HG03175 (cell line): ENCODE measurements around the gene APBB1IP.
"Not testable (repeated sequence)": the region's sequence is repeated elsewhere in the genome, so short reads cannot be mapped to it uniquely, and the experiment has no call there.

Experiments used
- ATAC-seq: cut with Tn5 transposase; IDR thresholded peaks from one replicate; pipeline ENCODE4 v1.9.1; 2021; ENCODE audit warnings: mild to moderate bottlenecking, moderate library complexity; ENCODE audit not compliant: unreplicated experiment

The APBB1IP gene

GRCh38 chr10:26554246-26554645, 116.1 kb downstream of the APBB1IP start:
- no peak for ATAC-seq

- ATAC-seq = no peak
Measured at GRCh38 chr10:26555719-26556368, 117.7 kb downstream of the APBB1IP start.

- no peak for ATAC-seq
Measured at GRCh38 chr10:26556748-26557640, 118.9 kb downstream of the APBB1IP start.

GRCh38 chr10:26557641-26558014, 119.5 kb downstream of the APBB1IP start:
- no peak for ATAC-seq

GRCh38 chr10:26566525-26567350, 128.6 kb downstream of the APBB1IP start:
- no peak for ATAC-seq

GRCh38 chr10:26567351-26567721, 129.2 kb downstream of the APBB1IP start:
- no peak for ATAC-seq

- no peak for ATAC-seq
Measured at GRCh38 chr10:26571655-26572054, 133.5 kb downstream of the APBB1IP start.

- ATAC-seq = no peak
Measured at GRCh38 chr10:26573674-26574073, 135.5 kb downstream of the APBB1IP start.

- peak; percentile 85 for ATAC-seq
Measured at GRCh38 chr10:26574783-26575182, 136.6 kb downstream of the APBB1IP start.

- ATAC-seq = not testable (repeated sequence)
Measured at GRCh38 chr10:26578371-26578770, 140.2 kb downstream of the APBB1IP start.

- ATAC-seq = no peak
Measured at GRCh38 chr10:26579256-26580063, 141.3 kb downstream of the APBB1IP start.

- ATAC-seq = no peak
Measured at GRCh38 chr10:26586211-26586610, 148.1 kb downstream of the APBB1IP start.

- ATAC-seq = no peak
Measured at GRCh38 chr10:26588611-26589010, 150.5 kb downstream of the APBB1IP start.

- ATAC-seq = not testable (repeated sequence)
Measured at GRCh38 chr10:26589813-26590212, 151.7 kb downstream of the APBB1IP start.

GRCh38 chr10:26593896-26594295, 155.8 kb downstream of the APBB1IP start:
- no peak for ATAC-seq

GRCh38 chr10:26603283-26603682, 165.1 kb downstream of the APBB1IP start:
- not testable (repeated sequence) for ATAC-seq

- not testable (repeated sequence) for ATAC-seq
Measured at GRCh38 chr10:26604320-26605093, 166.4 kb downstream of the APBB1IP start.

- ATAC-seq = not testable (repeated sequence)
Measured at GRCh38 chr10:26606389-26606877, 168.3 kb downstream of the APBB1IP start.

- ATAC-seq = no peak
Measured at GRCh38 chr10:26612151-26612915, 174.2 kb downstream of the APBB1IP start.
